ENCODE results near the gene ARHGAP25.
A peak's percentile ranks its signal among the peaks of the same experiment; 100 is the strongest.

Gene ARHGAP25

DNA sequence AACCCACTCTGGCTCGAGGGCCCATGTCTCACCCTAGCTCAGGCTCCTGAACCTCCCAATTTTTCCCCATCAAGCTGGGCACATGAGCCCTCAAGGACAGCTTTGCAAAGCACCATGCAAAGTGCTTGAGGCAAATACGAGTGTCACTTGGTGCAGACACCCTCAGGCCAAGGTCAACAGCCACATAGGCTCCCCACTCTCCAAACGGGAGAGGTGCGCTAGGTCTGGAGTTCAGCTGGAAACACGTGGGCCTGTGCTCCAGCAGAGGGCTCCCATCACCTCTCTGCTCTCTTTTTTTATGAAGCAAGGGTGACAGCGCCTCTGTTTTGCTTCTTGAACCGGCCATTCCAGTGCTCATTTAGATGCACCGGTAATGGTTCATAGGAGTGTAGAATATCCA lies 11.9 kb upstream of the ARHGAP25 start:
- 75% methylated on average over 8 of the region's 8 CpGs for WGBS
- H3K27ac ChIP-seq (ENCODE audit: low read length, poor library complexity, severe bottlenecking), result no peak overlapping the region

GRCh38 chr2:68723181-68723580 lies 11.4 kb upstream of the ARHGAP25 start:
- H3K27me3 ChIP-seq (ENCODE audit: control insufficient read depth in 1 of 2, insufficient read depth in 1 of 2, low read length in 2 of 2), result peaks cover 3 to 7% of the 10 kb centered on the region in 2 experiments
- no peak overlapping the region for H2BK120ac ChIP-seq (ENCODE audit: low read depth, low read length)
- no peaks in the 10 kb centered on the region for H3K9me3 ChIP-seq (ENCODE audit: control insufficient read depth, low read length)
- 100% methylated on average over 2 of the region's 2 CpGs for WGBS
- H2AK5ac ChIP-seq (ENCODE audit: low read length, severe bottlenecking), result no peak overlapping the region
- no peak overlapping the region for H4K8ac ChIP-seq (ENCODE audit: low read length)
- H3K18ac ChIP-seq (ENCODE audit: low read depth in 1 of 2, low read length in 2 of 2), result no peak overlapping the region
- H2AFZ ChIP-seq (ENCODE audit: low read depth, low read length), result no peak overlapping the region
- H2BK5ac ChIP-seq (ENCODE audit: low read depth, low read length, poor library complexity, severe bottlenecking), result no peak overlapping the region
- no peak for DNase-seq
- H3K23ac ChIP-seq (ENCODE audit: low read length in 2 of 2), result no peak overlapping the region
- no peak overlapping the region for H2BK12ac ChIP-seq (ENCODE audit: low read length in 2 of 2)
- peaks cover 3% of the 10 kb centered on the region for H3K4me1 ChIP-seq (ENCODE audit: control insufficient read depth, insufficient read depth, low read depth, low read length)
- no peak overlapping the region for H3K4me3 ChIP-seq (ENCODE audit: insufficient read depth in 1 of 2, low read depth in 1 of 2, low read length in 2 of 2)
- no peak overlapping the region for H4K91ac ChIP-seq (ENCODE audit: low read length)
- no peaks in the 10 kb centered on the region for H3K36me3 ChIP-seq (ENCODE audit: control insufficient read depth in 1 of 2, insufficient read depth in 2 of 2, low read depth in 1 of 2, low read length in 2 of 2)
- H3K9ac ChIP-seq (ENCODE audit: low read length), result no peak overlapping the region
- H2BK15ac ChIP-seq (ENCODE audit: low read depth, poor library complexity, severe bottlenecking), result no peak overlapping the region
- no peak overlapping the region for H3K4ac ChIP-seq (ENCODE audit: low read depth in 1 of 2, low read length in 2 of 2)
- no peak overlapping the region for H3K4me2 ChIP-seq (ENCODE audit: low read length, poor library complexity, severe bottlenecking)
- H3K79me1 ChIP-seq (replicated peaks; ENCODE audit: low read length, poor library complexity, severe bottlenecking), result no peaks in the 10 kb centered on the region
- no peak overlapping the region for H3K14ac ChIP-seq (ENCODE audit: low read length in 2 of 2)
- no peak overlapping the region for H3K27ac ChIP-seq (ENCODE audit: low read length, poor library complexity, severe bottlenecking)

More for the DNA sequence above, 11.9 kb upstream of the ARHGAP25 start:
- Histone ChIP-seq H2BK15ac (ENCODE audit: low read depth, poor library complexity, severe bottlenecking) (no peak overlapping the region), H2BK120ac (ENCODE audit: low read depth, low read length) (no peak overlapping the region), H2AFZ (ENCODE audit: low read depth, low read length) (no peak overlapping the region), H2AK5ac (ENCODE audit: low read length, severe bottlenecking) (no peak overlapping the region), H2BK12ac (ENCODE audit: low read length in 2 of 2) (no peak overlapping the region), H3K4ac (ENCODE audit: low read depth in 1 of 2, low read length in 2 of 2) (no peak overlapping the region), H3K14ac (ENCODE audit: low read length in 2 of 2) (no peak overlapping the region), H3K9ac (ENCODE audit: low read length) (no peak overlapping the region), H3K4me1 (ENCODE audit: control insufficient read depth, insufficient read depth, low read depth, low read length) (peaks cover 3% of the 10 kb centered on the region), H3K79me1 (replicated peaks; ENCODE audit: low read length, poor library complexity, severe bottlenecking) (no peaks in the 10 kb centered on the region), H3K36me3 (ENCODE audit: control insufficient read depth in 1 of 2, insufficient read depth in 2 of 2, low read depth in 1 of 2, low read length in 2 of 2) (no peaks in the 10 kb centered on the region), H3K23ac (ENCODE audit: low read length in 2 of 2) (no peak overlapping the region), H3K27me3 (ENCODE audit: control insufficient read depth in 1 of 2, insufficient read depth in 1 of 2, low read length in 2 of 2) (peaks cover 3 to 8% of the 10 kb centered on the region in 2 experiments), H4K91ac (ENCODE audit: low read length) (no peak overlapping the region), H3K4me2 (ENCODE audit: low read length, poor library complexity, severe bottlenecking) (no peak overlapping the region), H3K4me3 (ENCODE audit: insufficient read depth in 1 of 2, low read depth in 1 of 2, low read length in 2 of 2) (no peak overlapping the region), H3K9me3 (ENCODE audit: control insufficient read depth, low read length) (no peaks in the 10 kb centered on the region), H3K18ac (ENCODE audit: low read depth in 1 of 2, low read length in 2 of 2) (no peak overlapping the region), H2BK5ac (ENCODE audit: low read depth, low read length, poor library complexity, severe bottlenecking) (no peak overlapping the region), H4K8ac (ENCODE audit: low read length) (no peak overlapping the region)
- DNase-seq, result no peak

DNA sequence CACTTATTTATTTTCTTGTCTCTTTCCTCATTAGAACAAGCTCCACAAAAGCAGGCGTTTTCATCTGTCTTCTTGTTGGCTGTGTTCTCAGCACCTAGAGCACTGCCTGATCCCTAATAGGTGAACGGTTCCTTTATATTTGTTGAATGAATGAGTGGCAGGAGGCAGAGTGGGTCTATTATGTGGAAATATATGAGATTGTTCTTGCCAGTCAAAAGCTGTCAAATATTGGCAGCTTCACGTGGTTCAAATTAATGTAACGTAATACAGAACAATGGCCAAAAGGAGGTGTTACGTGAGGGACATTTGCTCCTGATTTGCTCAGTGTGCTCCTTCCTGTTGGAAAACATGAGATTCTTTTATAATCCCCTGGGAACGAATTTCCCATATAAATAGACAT lies 8.5 kb upstream of the ARHGAP25 start:
- Histone ChIP-seq H3K79me1 (replicated peaks; ENCODE audit: low read length, poor library complexity, severe bottlenecking) (no peaks in the 10 kb centered on the region), H2AFZ (ENCODE audit: low read depth, low read length) (no peak overlapping the region), H3K18ac (ENCODE audit: low read depth in 1 of 2, low read length in 2 of 2) (no peak overlapping the region), H3K27me3 (ENCODE audit: control insufficient read depth in 1 of 2, insufficient read depth in 1 of 2, low read length in 2 of 2) (no peaks in the 10 kb centered on the region), H3K4ac (ENCODE audit: low read depth in 1 of 2, low read length in 2 of 2) (no peak overlapping the region), H3K4me2 (ENCODE audit: low read length, poor library complexity, severe bottlenecking) (no peak overlapping the region), H3K9me3 (ENCODE audit: control insufficient read depth, low read length) (no peaks in the 10 kb centered on the region), H3K4me3 (ENCODE audit: insufficient read depth in 1 of 2, low read depth in 1 of 2, low read length in 2 of 2) (no peak overlapping the region), H4K91ac (ENCODE audit: low read length) (no peak overlapping the region), H3K9ac (ENCODE audit: low read length) (no peak overlapping the region), H2BK5ac (ENCODE audit: low read depth, low read length, poor library complexity, severe bottlenecking) (no peak overlapping the region), H3K27ac (ENCODE audit: low read length, poor library complexity, severe bottlenecking) (no peak overlapping the region), H3K14ac (ENCODE audit: low read length in 2 of 2) (no peak overlapping the region), H2AK5ac (ENCODE audit: low read length, severe bottlenecking) (no peak overlapping the region), H2BK12ac (ENCODE audit: low read length in 2 of 2) (no peak overlapping the region), H2BK120ac (ENCODE audit: low read depth, low read length) (no peak overlapping the region), H3K23ac (ENCODE audit: low read length in 2 of 2) (no peak overlapping the region), H4K8ac (ENCODE audit: low read length) (no peak overlapping the region), H3K4me1 (ENCODE audit: control insufficient read depth, insufficient read depth, low read depth, low read length) (peaks cover 3% of the 10 kb centered on the region), H2BK15ac (ENCODE audit: low read depth, poor library complexity, severe bottlenecking) (no peak overlapping the region), H3K36me3 (ENCODE audit: control insufficient read depth in 1 of 2, insufficient read depth in 2 of 2, low read depth in 1 of 2, low read length in 2 of 2) (no peaks in the 10 kb centered on the region)
- WGBS, result 92% methylated on average over 6 of the region's 6 CpGs
- no peak for DNase-seq

DNA sequence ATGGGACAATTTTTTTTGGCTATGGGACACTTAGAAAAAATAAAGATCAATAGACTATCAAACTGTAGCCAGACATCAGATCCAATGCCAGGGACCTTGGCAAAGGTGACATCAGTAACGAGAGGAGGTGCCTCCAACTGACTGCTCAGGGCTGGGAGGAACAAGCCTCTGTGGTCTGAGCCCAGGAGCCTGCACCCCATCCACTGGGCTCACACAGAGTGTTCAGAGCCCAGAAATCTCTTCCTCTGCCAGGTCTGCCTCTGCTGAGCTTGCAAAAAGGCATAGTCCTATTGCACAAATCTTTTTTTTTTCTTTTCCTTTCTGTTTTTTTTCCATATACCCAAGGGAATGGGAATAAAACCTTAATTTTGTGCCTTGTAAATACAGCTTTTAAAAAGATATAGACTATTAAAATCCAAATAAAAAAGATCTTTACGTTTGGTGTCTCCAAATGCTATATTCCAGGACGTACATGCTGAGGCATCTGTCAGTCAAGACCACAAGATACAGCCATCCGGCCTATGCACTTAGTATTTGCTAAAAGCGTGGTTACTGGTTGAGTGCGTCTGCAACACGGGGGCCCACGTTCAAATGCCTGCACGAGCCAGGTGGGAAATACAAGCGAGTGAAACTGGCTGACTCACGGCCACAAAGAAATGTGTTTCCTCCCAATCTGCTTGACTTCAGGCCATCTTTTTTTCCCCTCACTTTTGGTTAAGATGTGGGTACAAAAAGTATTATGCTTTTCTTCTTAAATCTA lies 7.8 kb upstream of the ARHGAP25 start:
- Histone ChIP-seq H2BK15ac (ENCODE audit: low read depth, poor library complexity, severe bottlenecking) (no peak overlapping the region), H3K27ac (ENCODE audit: low read length, poor library complexity, severe bottlenecking) (no peak overlapping the region), H3K36me3 (ENCODE audit: control insufficient read depth in 1 of 2, insufficient read depth in 2 of 2, low read depth in 1 of 2, low read length in 2 of 2) (no peaks in the 10 kb centered on the region), H3K4me3 (ENCODE audit: insufficient read depth in 1 of 2, low read depth in 1 of 2, low read length in 2 of 2) (no peak overlapping the region), H3K4me1 (ENCODE audit: control insufficient read depth, insufficient read depth, low read depth, low read length) (peaks cover 2% of the 10 kb centered on the region), H3K4me2 (ENCODE audit: low read length, poor library complexity, severe bottlenecking) (no peak overlapping the region), H3K79me1 (replicated peaks; ENCODE audit: low read length, poor library complexity, severe bottlenecking) (no peaks in the 10 kb centered on the region), H4K91ac (ENCODE audit: low read length) (peak overlapping the region; percentile 43), H4K8ac (ENCODE audit: low read length) (peak overlapping the region; percentile 12), H3K23ac (ENCODE audit: low read length in 2 of 2) (peak overlapping the region in 1 of 2 experiments; percentile 67), H3K9me3 (ENCODE audit: control insufficient read depth, low read length) (no peaks in the 10 kb centered on the region), H3K18ac (ENCODE audit: low read depth in 1 of 2, low read length in 2 of 2) (peak overlapping the region; percentile 54 to 57), H3K9ac (ENCODE audit: low read length) (no peak overlapping the region), H3K4ac (ENCODE audit: low read depth in 1 of 2, low read length in 2 of 2) (no peak overlapping the region), H3K27me3 (ENCODE audit: control insufficient read depth in 1 of 2, insufficient read depth in 1 of 2, low read length in 2 of 2) (no peaks in the 10 kb centered on the region), H3K14ac (ENCODE audit: low read length in 2 of 2) (no peak overlapping the region), H2AK5ac (ENCODE audit: low read length, severe bottlenecking) (no peak overlapping the region), H2BK12ac (ENCODE audit: low read length in 2 of 2) (peak overlapping the region in 1 of 2 experiments; percentile 29), H2AFZ (ENCODE audit: low read depth, low read length) (peak overlapping the region; percentile 51), H2BK5ac (ENCODE audit: low read depth, low read length, poor library complexity, severe bottlenecking) (no peak overlapping the region), H2BK120ac (ENCODE audit: low read depth, low read length) (no peak overlapping the region)
- DNase-seq, result peak; percentile 28
- WGBS, result 48% methylated on average over 9 of the region's 11 CpGs
